ENCODE data around the gene MTRR. TPM values are rescaled to one million over a fixed set of nuclear protein-coding genes. Genes with fewer than 3 reads are reported as not detected.
A peak's percentile ranks its signal among the peaks of the same experiment; 100 is the strongest.

MTRR gene
- total RNA-seq, 4 donors from 2014 or later = 39.8 to 138 (median 49.3) TPM

- H3K36me3 ChIP-seq = peaks cover 11 to 13% of the 10 kb centered on the region in 2 donors
- WGBS, 2 donors = 82 to 85% methylated on average over 3 of the region's 3 CpGs
Observed at GRCh38 chr5:7855611-7856010, 13.3 kb upstream of the MTRR start.

GRCh38 chr5:7856855-7857254 lies 12.1 kb upstream of the MTRR start:
- H3K4me3 ChIP-seq (replicated peaks in 1 of 3) = no peak overlapping the region
- H3K4me1 ChIP-seq = no peaks in the 10 kb centered on the region
- intact Hi-C loops (cut with DNase I) = no loop called here
- DNase-seq = no peak
- H3K9me3 ChIP-seq = no peaks in the 10 kb centered on the region
- TF ChIP-seq POLR2A (IDR thresholded peaks at IDR 0.05) (no peak), CTCF (IDR thresholded peaks at IDR 0.05) (peak in 4 of 6 experiments; percentile 25 to 48 (median 38))
- H3K27ac ChIP-seq = no peak overlapping the region
- 98 to 100% methylated on average over 2 of the region's 2 CpGs for WGBS, 2 donors
- H3K36me3 ChIP-seq = peaks cover 24 to 25% of the 10 kb centered on the region in 2 donors
- H3K27me3 ChIP-seq = no peaks in the 10 kb centered on the region

More at GRCh38 chr5:7855611-7856010, 13.3 kb upstream of the MTRR start:
- Histone ChIP-seq H3K27me3 (no peaks in the 10 kb centered on the region), H3K4me1 (peaks cover 3 to 6% of the 10 kb centered on the region in 2 donors), H3K9me3 (no peaks in the 10 kb centered on the region), H3K4me3 (replicated peaks in 1 of 3) (no peak overlapping the region), H3K27ac (no peak overlapping the region)
- intact Hi-C loops (cut with DNase I) = no loop called here
- TF ChIP-seq POLR2A (IDR thresholded peaks at IDR 0.05) (no peak), CTCF (IDR thresholded peaks at IDR 0.05) (no peak)
- no peak for DNase-seq

GRCh38 chr5:7857361-7857760 lies 11.6 kb upstream of the MTRR start:
- H3K4me3 ChIP-seq (replicated peaks in 1 of 3) = no peak overlapping the region
- H3K9me3 ChIP-seq = no peaks in the 10 kb centered on the region
- no peak for DNase-seq
- TF ChIP-seq CTCF (IDR thresholded peaks at IDR 0.05) = no peak
- no peak for TF ChIP-seq POLR2A (IDR thresholded peaks at IDR 0.05)
- intact Hi-C loops (cut with DNase I) = no loop called here
- no peak overlapping the region for H3K27ac ChIP-seq
- H3K4me1 ChIP-seq = no peaks in the 10 kb centered on the region
- H3K36me3 ChIP-seq = peaks cover 26 to 28% of the 10 kb centered on the region in 2 donors
- H3K27me3 ChIP-seq = no peaks in the 10 kb centered on the region
- 83 to 86% methylated on average over 5 of the region's 5 CpGs for WGBS, 2 donors

- Histone ChIP-seq H3K9me3 (no peaks in the 10 kb centered on the region), H3K27ac (no peak overlapping the region), H3K27me3 (no peaks in the 10 kb centered on the region), H3K36me3 (peaks cover 26 to 28% of the 10 kb centered on the region in 2 donors), H3K4me3 (replicated peaks in 1 of 3) (no peak overlapping the region), H3K4me1 (no peaks in the 10 kb centered on the region)
- intact Hi-C loops (cut with DNase I) = no loop called here
- TF ChIP-seq CTCF (IDR thresholded peaks at IDR 0.05) = no peak
- no peak for TF ChIP-seq POLR2A (IDR thresholded peaks at IDR 0.05)
- no peak for DNase-seq
- 69 to 83% methylated on average over 9 of the region's 9 CpGs for WGBS, 2 donors
Observed at GRCh38 chr5:7857926-7858632, 10.9 kb upstream of the MTRR start.

GRCh38 chr5:7866196-7866595 lies 2.8 kb upstream of the MTRR start:
- Histone ChIP-seq H3K27ac (no peak overlapping the region), H3K27me3 (no peaks in the 10 kb centered on the region), H3K4me3 (replicated peaks in 1 of 3) (no peak overlapping the region), H3K36me3 (peaks cover 9 to 11% of the 10 kb centered on the region in 2 donors), H3K9me3 (no peaks in the 10 kb centered on the region), H3K4me1 (peaks cover 9 to 10% of the 10 kb centered on the region in 2 donors)
- WGBS, 2 donors = 94% methylated on average over 2 of the region's 2 CpGs
- intact Hi-C loops (cut with DNase I) = no loop called here
- no peak for DNase-seq
- no peak for TF ChIP-seq POLR2A (IDR thresholded peaks at IDR 0.05)
- no peak for TF ChIP-seq CTCF (IDR thresholded peaks at IDR 0.05)

Measured in thyroid gland (tissue), 4 donors.